Fibroblast of lung (primary cell): ENCODE results near the gene ARHGEF6. TPM values are rescaled to one million over a fixed set of nuclear protein-coding genes. Genes with fewer than 3 reads are reported as not detected.

Source experiments
- DNase-seq, 2 donors: peaks; one replicate each; pipeline versions ENCODE4 v3.0.0 to v3.0.0-alpha.2; 2010; ENCODE audit warnings: low read depth in 2 of 2
- H2AFZ ChIP-seq: 2 replicates; pipeline ENCODE4 v1.5.1; 2012; ENCODE audit warnings: low read length, control low read depth, inconsistent platforms
- H3K27ac ChIP-seq: 2 replicates; pipeline ENCODE4 v1.5.1; 2011; ENCODE audit warnings: low read length, control low read depth; ENCODE audit not compliant: insufficient read depth
- H3K27me3 ChIP-seq: 2 replicates; pipeline ENCODE4 v1.5.1; 2011; ENCODE audit warnings: mild to moderate bottlenecking, low read length; ENCODE audit not compliant: control insufficient read depth, insufficient read depth
- H3K36me3 ChIP-seq: 2 replicates; pipeline ENCODE4 v1.5.1; 2011; ENCODE audit warnings: low read length; ENCODE audit not compliant: control insufficient read depth, insufficient read depth
- H3K4me1 ChIP-seq: 2 replicates; pipeline ENCODE4 v1.5.1; 2011; ENCODE audit warnings: low read length; ENCODE audit not compliant: control insufficient read depth, insufficient read depth; ENCODE audit errors: extremely low read depth
- H3K4me2 ChIP-seq: 2 replicates; pipeline ENCODE4 v1.5.1; 2011; ENCODE audit warnings: low read length, control low read depth; ENCODE audit not compliant: insufficient read depth; ENCODE audit errors: extremely low read depth
- H3K4me3 ChIP-seq, 4 experiments: fragments of 200-600 bp in 1 of 4; sonication (generic) in 1 of 4; replicated peaks in 1 of 4; 2 replicates each; pipeline ENCODE4 v1.5.1; 2011 to 2016; ENCODE audit warnings: low read length in 4 of 4, low read depth in 3 of 4, mild to moderate bottlenecking in 3 of 4, control low read depth in 2 of 4, inconsistent platforms in 1 of 4, mixed read lengths in 1 of 4; ENCODE audit not compliant: insufficient read depth in 1 of 4; ENCODE audit errors: control extremely low read depth in 1 of 4
- H3K79me2 ChIP-seq: 2 replicates; pipeline ENCODE4 v1.5.1; 2012; ENCODE audit warnings: mild to moderate bottlenecking, low read length, inconsistent platforms; ENCODE audit not compliant: control insufficient read depth, insufficient read depth
- H3K9ac ChIP-seq: 2 replicates; pipeline ENCODE4 v1.5.1; 2011; ENCODE audit warnings: mild to moderate bottlenecking, low read length, control low read depth; ENCODE audit not compliant: insufficient read depth
- H3K9me3 ChIP-seq: 2 replicates; pipeline ENCODE4 v1.5.1; 2012; ENCODE audit warnings: low read depth, low read length; ENCODE audit not compliant: control insufficient read depth, insufficient read depth
- H4K20me1 ChIP-seq: 2 replicates; pipeline ENCODE4 v1.5.1; 2011; ENCODE audit warnings: low read length; ENCODE audit not compliant: control insufficient read depth, insufficient read depth; ENCODE audit errors: extremely low read depth
- CTCF ChIP-seq, 2 donors: IDR thresholded peaks in 1 of 2; conservative IDR thresholded peaks in 1 of 2; 1 replicate in 1 of 2; 2 replicates in 1 of 2; pipeline ENCODE4 v1.5.1; 2011 to 2012; ENCODE audit warnings: low read length in 2 of 2, control low read depth in 1 of 2, inconsistent platforms in 1 of 2, low read depth in 1 of 2, mild to moderate bottlenecking in 1 of 2
- EZH2 ChIP-seq: IDR thresholded peaks from 2 replicates; pipeline ENCODE4 v1.5.1; 2012; ENCODE audit warnings: low read length, control low read depth, mild to moderate bottlenecking; ENCODE audit errors: missing control alignments
- polyA plus RNA-seq, 2 donors: library from polyadenylated mRNA; depleted of rRNA in 1 of 2; stranded (reverse) in 1 of 2; unstranded in 1 of 2; fragments of >200 nt; gene quantifications; 2 replicates each; pipeline ENCODE4 v1.2.1, GENCODE V29; 2011 to 2012; ENCODE audit warnings: missing spikeins in 1 of 2
- total RNA-seq: library from RNA; depleted of rRNA; stranded (reverse); fragments of >200 nt; gene quantifications from 2 replicates; pipeline ENCODE4 v1.2.1, GENCODE V29; 2014

ARHGEF6 gene
- total and polyA plus RNA-seq, 2 donors (not counting 1 experiment from before 2014, with no cell fraction given): 30.1 to 32.5 TPM

GRCh38 chrX:136735601-136736000, 45.1 kb downstream of the ARHGEF6 start:
- Histone ChIP-seq H2AFZ (no peak overlapping the region), H3K9ac (no peak overlapping the region), H3K27ac (no peak overlapping the region), H3K79me2 (no peaks in the 10 kb centered on the region), H4K20me1 (no peaks in the 10 kb centered on the region), H3K36me3 (no peaks in the 10 kb centered on the region), H3K4me1 (no peaks in the 10 kb centered on the region), H3K4me3 (no peak overlapping the region), H3K27me3 (no peaks in the 10 kb centered on the region), H3K9me3 (no peaks in the 10 kb centered on the region), H3K4me2 (no peak overlapping the region)
- DNase-seq: no peak
- TF ChIP-seq CTCF (conservative IDR thresholded peaks at IDR 0.05 in 1 of 2, IDR thresholded peaks at IDR 0.05 in 1 of 2; ENCODE audit: low read depth in 1 of 2, low read length in 2 of 2) (no peak), EZH2 (no peak)

GRCh38 chrX:136733613-136734012, 47.1 kb downstream of the ARHGEF6 start:
- no peak overlapping the region for H3K4me3 ChIP-seq
- no peak for DNase-seq
- H4K20me1 ChIP-seq: no peaks in the 10 kb centered on the region
- H3K4me1 ChIP-seq: no peaks in the 10 kb centered on the region
- H3K9me3 ChIP-seq: no peaks in the 10 kb centered on the region
- no peak overlapping the region for H3K4me2 ChIP-seq
- no peak overlapping the region for H3K9ac ChIP-seq
- no peak for TF ChIP-seq EZH2
- no peak for TF ChIP-seq CTCF (conservative IDR thresholded peaks at IDR 0.05 in 1 of 2, IDR thresholded peaks at IDR 0.05 in 1 of 2; ENCODE audit: low read depth in 1 of 2, low read length in 2 of 2)
- H2AFZ ChIP-seq: no peak overlapping the region
- no peaks in the 10 kb centered on the region for H3K27me3 ChIP-seq
- no peaks in the 10 kb centered on the region for H3K36me3 ChIP-seq
- H3K27ac ChIP-seq: no peak overlapping the region
- H3K79me2 ChIP-seq: no peaks in the 10 kb centered on the region

- Histone ChIP-seq H3K4me2 (no peak overlapping the region), H3K36me3 (no peaks in the 10 kb centered on the region), H3K4me3 (no peak overlapping the region), H3K27ac (no peak overlapping the region), H3K4me1 (no peaks in the 10 kb centered on the region), H4K20me1 (no peaks in the 10 kb centered on the region), H3K9ac (no peak overlapping the region), H3K79me2 (no peaks in the 10 kb centered on the region), H2AFZ (no peak overlapping the region), H3K9me3 (no peaks in the 10 kb centered on the region), H3K27me3 (no peaks in the 10 kb centered on the region)
- no peak for DNase-seq
- TF ChIP-seq CTCF (conservative IDR thresholded peaks at IDR 0.05 in 1 of 2, IDR thresholded peaks at IDR 0.05 in 1 of 2; ENCODE audit: low read depth in 1 of 2, low read length in 2 of 2): no peak
- no peak for TF ChIP-seq EZH2
These were observed 48.9 kb downstream of the ARHGEF6 start for GRCh38 chrX:136731798-136732197.
